Measurements from ENCODE around the gene DENND6B. TPM values are rescaled to one million over a fixed set of nuclear protein-coding genes. Genes with fewer than 3 reads are reported as not detected.

DENND6B gene
- total and polyA plus RNA-seq, 2 donors (not counting 1 experiment from before 2014, with no cell fraction given): 2.8 to 10.3 TPM

GRCh38 chr22:50342651-50343540 lies 16.1 kb upstream of the DENND6B start, which contains the start of gene PPP6R2:
Gene PPP6R2, plus strand, starts transcription at chr22:50343327. Its CDS starts 50,582 bp downstream, at chr22:50393909.
- Histone ChIP-seq H4K20me1 (ENCODE audit: control insufficient read depth, insufficient read depth, low read length, poor library complexity, severe bottlenecking) (peaks cover 19% of the 10 kb centered on the region), H3K9ac (ENCODE audit: low read length) (peak within 1 kb of the TSS; percentile 90), H3K27me3 (replicated peaks in 1 of 4; ENCODE audit: control extremely low read depth in 1 of 4, control insufficient read depth in 3 of 4, insufficient read depth in 4 of 4, low read length in 3 of 4) (no peaks in the 10 kb centered on the region), H3K4me1 (ENCODE audit: control insufficient read depth in 2 of 2, insufficient read depth in 2 of 2, low read length in 2 of 2) (peaks cover 16 to 22% of the 10 kb centered on the region in 2 donors), H3K27ac (ENCODE audit: low read length in 2 of 2) (peak within 1 kb of the TSS; percentile 51 to 82), H3K4me2 (replicated peaks; ENCODE audit: low read depth, low read length, poor library complexity, severe bottlenecking) (peak within 1 kb of the TSS; percentile 95), H3K4me3 (ENCODE audit: control extremely low read depth in 1 of 5, extremely low read depth in 1 of 5, insufficient read depth in 1 of 5, low read depth in 2 of 5, low read length in 4 of 5) (peak within 1 kb of the TSS; percentile 53 to 78 (median 74)), H3K9me3 (ENCODE audit: control extremely low read depth in 1 of 3, control insufficient read depth in 2 of 3, insufficient read depth in 1 of 3, low read length in 2 of 3) (no peaks in the 10 kb centered on the region), H3K79me2 (ENCODE audit: control insufficient read depth, insufficient read depth, low read length) (peaks cover 30% of the 10 kb centered on the region), H3K36me3 (replicated peaks in 1 of 2; ENCODE audit: control extremely low read depth in 1 of 2, control insufficient read depth in 1 of 2, extremely low read depth in 1 of 2, insufficient read depth in 2 of 2, low read length in 1 of 2) (peaks cover 2 to 3% of the 10 kb centered on the region in 2 experiments), H2AFZ (ENCODE audit: insufficient read depth, low read depth, low read length, poor library complexity, severe bottlenecking) (peak within 1 kb of the TSS; percentile 89)
- TF ChIP-seq CTCF (IDR thresholded peaks at IDR 0.05): peak; percentile 55
- TF ChIP-seq EZH2 (IDR thresholded peaks at IDR 0.05; ENCODE audit: borderline replicate concordance, insufficient read depth, low read depth, low read length, poor library complexity, severe bottlenecking): no peak
- Mint-ChIP-seq H3K4me3 (peak within 1 kb of the TSS; percentile 90), H3K4me1 (peaks cover 10% of the 10 kb centered on the region), H3K27ac (peak within 1 kb of the TSS; percentile 82), H3K27me3 (no peaks in the 10 kb centered on the region), H3K9me3 (ENCODE audit: insufficient read depth) (no peaks in the 10 kb centered on the region)
- ChIA-PET POLR2A (interaction anchor here (0.6 to 0.8 kb wide), 4 partner anchors 12 to 202 kb away, joined by 3 to 4 read pairs (median 4); no protein-coding TSS in a partner anchor), CTCF (interaction anchor here (0.6 to 2.7 kb wide), 27 partner anchors 13 to 407 kb away, joined by 3 to 73 read pairs (median 5); partner anchors contain the start of genes DENND6B, HDAC10, LMF2 and NCAPH2)
- intact Hi-C loops (cut with micrococcal nuclease): loop anchor here (1.0 to 5.0 kb wide), 11 partner anchors 16 to 278 kb away; partner anchors contain the start of genes CHKB, DENND6B, LMF2 and MAPK11
- peak; percentile 92 for DNase-seq
- peak; percentile 81 for ATAC-seq (ENCODE audit: low read depth)
- WGBS (ENCODE audit: insufficient coverage): under 1% methylated on average over 78 of the region's 87 CpGs
